GM12878 (cell line): ENCODE measurements around the gene CNNM2. TPM values are rescaled to one million over a fixed set of nuclear protein-coding genes. Genes with fewer than 3 reads are reported as not detected.

Experiments used
- ATAC-seq: fragments of 200-7000 bp; cut with Tn5 transposase; 3 replicates; pipeline ENCODE4 v1.9.1; 2020; ENCODE audit warnings: mild to moderate bottlenecking, moderate library complexity
- BruUV-seq: library from RNA; stranded (reverse); fragments of 400-500 nt; replicated peaks from 2 replicates; lab custom pipeline; 2021; lab: Mats Ljungman, UMichigan
- CTCF ChIA-PET: fragments of 300-600 bp; sonication (Branson Sonifier 250); formaldehyde crosslinking; extraction: SDS; loops from one replicate; lab custom pipeline; 2021; ENCODE audit warnings: inconsistent platforms; lab: Yijun Ruan, JAX
- POLR2A ChIA-PET: fragments of 350-600 bp; formaldehyde crosslinking; extraction: SDS; loops from one replicate; lab custom pipeline; 2021; ENCODE audit warnings: inconsistent platforms; lab: Charles Lee
- RAD21 ChIA-PET: fragments of 300-600 bp; sonication (Branson Sonifier 250); formaldehyde crosslinking; loops from one replicate; lab custom pipeline; 2023; ENCODE audit warnings: antibody characterized with exemption; ENCODE audit not compliant: unreplicated experiment; lab: Charles Lee
- SMC1A ChIA-PET: fragments of 300-600 bp; sonication (Branson Sonifier 250); formaldehyde crosslinking; loops from one replicate; lab custom pipeline; 2023; ENCODE audit not compliant: unreplicated experiment, uncharacterized antibody; lab: Charles Lee
- DNase-seq: peaks from one replicate; pipeline ENCODE4 v3.0.0-alpha.2; 2011; ENCODE audit warnings: low read depth, low spot score
- FAIRE-seq: peaks from 3 replicates; lab custom pipeline; 2011; peaks lifted over from hg19 to GRCh38; lab: Jason Lieb, UNC
- H2AFZ ChIP-seq: 2 replicates; pipeline ENCODE4 v1.6.0; 2011; ENCODE audit warnings: low read depth, low read length, control low read depth; ENCODE audit not compliant: control insufficient read depth
- H3K27ac ChIP-seq: 2 replicates; pipeline ENCODE4 v1.5.1; 2011; ENCODE audit warnings: control low read depth; ENCODE audit not compliant: control insufficient read depth, insufficient read depth
- H3K27me3 ChIP-seq, 2 experiments: replicated peaks in 1 of 2; 2 replicates each; pipeline versions ENCODE4 v1.6.0 to v1.6.1; 2011; ENCODE audit warnings: low read length in 1 of 2; ENCODE audit not compliant: control insufficient read depth in 2 of 2, insufficient read depth in 2 of 2
- H3K36me3 ChIP-seq, 2 experiments: 2 replicates each; pipeline ENCODE4 v1.5.1; 2011; ENCODE audit warnings: low read length in 1 of 2; ENCODE audit not compliant: control insufficient read depth in 2 of 2, insufficient read depth in 2 of 2
- H3K4me1 ChIP-seq: 2 replicates; pipeline ENCODE4 v1.6.1; 2011; ENCODE audit warnings: mild to moderate bottlenecking, low read length, moderate library complexity, mixed read lengths; ENCODE audit not compliant: control insufficient read depth, insufficient read depth
- H3K4me2 ChIP-seq: 2 replicates; pipeline ENCODE4 v1.6.0; 2011; ENCODE audit warnings: control low read depth; ENCODE audit not compliant: control insufficient read depth, insufficient read depth
- H3K4me3 ChIP-seq: fragments of 200-600 bp; sonication (generic); 2 replicates; pipeline ENCODE4 v1.5.1; 2016
- H3K79me2 ChIP-seq: 2 replicates; pipeline ENCODE4 v1.6.0; 2011; ENCODE audit warnings: low read length; ENCODE audit not compliant: control insufficient read depth, insufficient read depth
- H3K9ac ChIP-seq: 2 replicates; pipeline ENCODE4 v1.8.0; 2011; ENCODE audit warnings: low read length, control low read depth, mixed read lengths; ENCODE audit not compliant: control insufficient read depth, insufficient read depth
- H3K9me3 ChIP-seq: replicated peaks from 3 replicates; pipeline ENCODE4 v1.5.1; 2011; ENCODE audit warnings: mild to moderate bottlenecking, low read length; ENCODE audit not compliant: control insufficient read depth, insufficient read depth
- H4K20me1 ChIP-seq: 2 replicates; pipeline ENCODE4 v1.6.0; 2011; ENCODE audit not compliant: control insufficient read depth, insufficient read depth
- CUX1 ChIP-seq: IDR thresholded peaks from 2 replicates; pipeline ENCODE4 v1.6.1; 2012; ENCODE audit warnings: improper control_type of control experiment, low read depth, low read length; ENCODE audit not compliant: insufficient replicate concordance
- NR2F1 ChIP-seq: fragments of 450-650 bp; conservative IDR thresholded peaks from 2 replicates; pipeline ENCODE4 v1.6.1; 2017; ENCODE audit warnings: mild to moderate bottlenecking
- WGBS: methylation state at CpG from one replicate; pipeline ENCODE4 v1.1.6; 2016; ENCODE audit warnings: low lambda C conversion rate; ENCODE audit not compliant: insufficient replicate concordance, insufficient coverage; ENCODE audit errors: missing lambda C conversion rate; 5-methylcytosine and 5-hydroxymethylcytosine counted together
- in situ Hi-C: fragments of 300-500 bp; cut with MboI; formaldehyde crosslinking; loops from 9 replicates; pipeline ENCODE4 v1.14.3; 2018; ENCODE audit warnings: mixed read lengths
- intact Hi-C: fragments of 100-400 bp; cut with micrococcal nuclease; formaldehyde crosslinking; loops from one replicate; pipeline ENCODE4 v1.14.2; 2022; ENCODE audit not compliant: unreplicated experiment
- polyA plus RNA-seq, 11 experiments: library from polyadenylated mRNA; depleted of rRNA in 4 of 11; unstranded in 6 of 11; stranded (reverse) in 5 of 11; fragments of >200 nt; fragmentation: Nextera tagmentation in 4 of 11; fragmentation: Illumina TruSeq in 1 of 11; extraction: Ambion mirVana in 4 of 11; extraction: Trizol in 1 of 11; gene quantifications; 1 replicate in 1 of 11; 2 replicates in 10 of 11; pipeline versions ENCODE4 v1.2.1 to v1.2.3, GENCODE V29; 2011 to 2016; ENCODE audit warnings: inconsistent platforms in 2 of 11, missing spikeins in 2 of 11, low read depth in 1 of 11
- total RNA-seq, 4 experiments: library from RNA; depleted of rRNA in 3 of 4; stranded (reverse); fragments of >200 nt in 3 of 4; fragmentation: Illumina TruSeq in 1 of 4; extraction: Trizol in 1 of 4; gene quantifications; 2 replicates each; pipeline versions ENCODE4 v1.2.1 to v1.2.3, GENCODE V29; 2013 to 2021

CNNM2 gene
- total and polyA plus RNA-seq, 10 of the 15 experiments (the other 5 are each of a cell fraction or from before 2014, with no cell fraction given), result 0.18 to 7.3 (median 2.5) TPM

- ChIA-PET POLR2A (no interaction called here), SMC1A (no interaction called here), CTCF (no interaction called here), RAD21 (no interaction called here)
- H3K4me2 ChIP-seq, result no peak overlapping the region
- H3K4me1 ChIP-seq, result no peaks in the 10 kb centered on the region
- H2AFZ ChIP-seq, result no peak overlapping the region
- BruUV-seq, result no TSS peak
- H3K9me3 ChIP-seq, result no peaks in the 10 kb centered on the region
- ATAC-seq, result no peak
- no peak for FAIRE-seq
- no peak overlapping the region for H3K27ac ChIP-seq
- no peak for TF ChIP-seq NR2F1
- no peaks in the 10 kb centered on the region for H3K27me3 ChIP-seq
- no peaks in the 10 kb centered on the region for H3K79me2 ChIP-seq
- intact Hi-C loops, result no loop called here
- H4K20me1 ChIP-seq, result no peaks in the 10 kb centered on the region
- DNase-seq, result no peak
- no peak overlapping the region for H3K9ac ChIP-seq
- H3K36me3 ChIP-seq, result no peaks in the 10 kb centered on the region
- H3K4me3 ChIP-seq, result no peak overlapping the region
- in situ Hi-C loops, result no loop called here
- WGBS, result 93% methylated on average over 5 of the region's 5 CpGs
Observed at GRCh38 chr10:103021900-103022293, 103.8 kb downstream of the CNNM2 start.

GRCh38 chr10:103025696-103026095 is 107.6 kb downstream of the CNNM2 start:
- H2AFZ ChIP-seq, result no peak overlapping the region
- no peaks in the 10 kb centered on the region for H3K27me3 ChIP-seq
- POLR2A ChIA-PET, result no interaction called here
- in situ Hi-C loops (no loop called here), intact Hi-C loops (no loop called here)
- no peak overlapping the region for H3K27ac ChIP-seq
- no peak overlapping the region for H3K9ac ChIP-seq
- H3K4me3 ChIP-seq, result no peak overlapping the region
- no peaks in the 10 kb centered on the region for H4K20me1 ChIP-seq
- RAD21 ChIA-PET, result no interaction called here
- WGBS, result 86% methylated on average over 2 of the region's 2 CpGs
- no peaks in the 10 kb centered on the region for H3K79me2 ChIP-seq
- H3K4me2 ChIP-seq, result no peak overlapping the region
- H3K9me3 ChIP-seq, result no peaks in the 10 kb centered on the region
- H3K36me3 ChIP-seq, result no peaks in the 10 kb centered on the region
- no peak for DNase-seq
- H3K4me1 ChIP-seq, result no peaks in the 10 kb centered on the region
- SMC1A ChIA-PET, result no interaction called here
- FAIRE-seq, result no peak
- TF ChIP-seq CUX1, result no peak
- CTCF ChIA-PET, result no interaction called here
- no TSS peak for BruUV-seq
- no peak for ATAC-seq
